Thyroid gland (tissue), 4 donors: ENCODE results near the gene FAM241B.

Source experiments
- CTCF ChIP-seq, 6 experiments: fragments of 200-600 bp in 3 of 6; fragments of 450-650 bp in 3 of 6; sonication (generic) in 3 of 6; IDR thresholded peaks; one replicate each; pipeline ENCODE4 v1.5.1; 2016 to 2019; ENCODE audit warnings: antibody characterized with exemption in 6 of 6, mild to moderate bottlenecking in 2 of 6, inconsistent platforms in 1 of 6, moderate library complexity in 1 of 6
- POLR2A ChIP-seq, 2 donors: fragments of 450-650 bp; IDR thresholded peaks; one replicate each; pipeline ENCODE4 v1.6.1; 2017; ENCODE audit warnings: antibody characterized with exemption in 2 of 2, mild to moderate bottlenecking in 2 of 2, moderate library complexity in 1 of 2

- TF ChIP-seq POLR2A (IDR thresholded peaks at IDR 0.05): no peak
- TF ChIP-seq CTCF (IDR thresholded peaks at IDR 0.05): no peak
Measured at GRCh38 chr10:69640196-69640980, 10.3 kb downstream of the FAM241B start.
